ENCODE results near the gene SLX1A. TPM values are rescaled to one million over a fixed set of nuclear protein-coding genes. Genes with fewer than 3 reads are reported as not detected.

The SLX1A gene
- total and polyA plus RNA-seq, 10 of the 15 experiments (the other 5 are each of a cell fraction or from before 2014, with no cell fraction given), result 2.5 to 123 (median 28.9) TPM

GRCh38 chr16:30163538-30163937 is 30.1 kb upstream of the SLX1A start:
- H3K9ac ChIP-seq (ENCODE audit: control insufficient read depth, insufficient read depth, low read length), result no peak overlapping the region
- DNase-seq (ENCODE audit: low read depth, low spot score) (no peak), FAIRE-seq (no peak), ATAC-seq (no peak)
- in situ Hi-C loops (cut with MboI), result no loop called here
- SMC1A ChIA-PET (ENCODE audit: uncharacterized antibody, unreplicated experiment), result interaction anchor here (1.3 kb wide), 1 partner anchor 9 kb away, joined by 3 read pairs; no protein-coding TSS in a partner anchor
- H4K20me1 ChIP-seq (ENCODE audit: control insufficient read depth, insufficient read depth), result no peaks in the 10 kb centered on the region
- peaks cover 25% of the 10 kb centered on the region for H3K4me1 ChIP-seq (ENCODE audit: control insufficient read depth, insufficient read depth, low read length)
- RAD21 ChIA-PET (ENCODE audit: unreplicated experiment), result interaction anchor here (0.6 kb wide), 1 partner anchor 186 kb away, joined by 3 read pairs; no protein-coding TSS in a partner anchor
- no peaks in the 10 kb centered on the region for H3K36me3 ChIP-seq (ENCODE audit: control insufficient read depth in 2 of 2, insufficient read depth in 2 of 2, low read length in 1 of 2)
- no peak overlapping the region for H3K4me3 ChIP-seq
- TF ChIP-seq RELA (IDR thresholded peaks at IDR 0.05; ENCODE audit: borderline replicate concordance, partially characterized antibody), result no peak
- no peak for TF ChIP-seq TCF7 (IDR thresholded peaks at IDR 0.05; ENCODE audit: borderline replicate concordance)
- TF ChIP-seq TCF3 (IDR thresholded peaks at IDR 0.05; ENCODE audit: borderline replicate concordance, insufficient read depth, low read depth, low read length), result no peak
- no peak for TF ChIP-seq NBN (IDR thresholded peaks at IDR 0.05)
- intact Hi-C loops (cut with micrococcal nuclease; ENCODE audit: unreplicated experiment), result no loop called here
- H3K27me3 ChIP-seq (replicated peaks in 1 of 2; ENCODE audit: control insufficient read depth in 2 of 2, insufficient read depth in 2 of 2, low read length in 1 of 2), result no peaks in the 10 kb centered on the region
- BruUV-seq (replicated peaks), result no TSS peak
- no peak overlapping the region for H3K27ac ChIP-seq (ENCODE audit: control insufficient read depth, insufficient read depth)
- H3K4me2 ChIP-seq (ENCODE audit: control insufficient read depth, insufficient read depth), result no peak overlapping the region
- no peak overlapping the region for H2AFZ ChIP-seq (ENCODE audit: control insufficient read depth, low read depth, low read length)
- POLR2A ChIA-PET, result interaction anchor here (0.7 kb wide), 2 partner anchors 207 to 1240 kb away, joined by 4 to 6 read pairs; partner anchors contain the start of gene TBC1D10B
- CTCF ChIA-PET, result no interaction called here
- no peaks in the 10 kb centered on the region for H3K79me2 ChIP-seq (ENCODE audit: control insufficient read depth, insufficient read depth, low read length)
- WGBS (ENCODE audit: insufficient coverage, insufficient replicate concordance, low lambda C conversion rate, missing lambda C conversion rate), result 81% methylated on average over 3 of the region's 3 CpGs
- peaks cover 2% of the 10 kb centered on the region; the same call in 1 of the 3 replicates for H3K9me3 ChIP-seq (replicated peaks; ENCODE audit: control insufficient read depth, insufficient read depth, low read length)

- RAD21 ChIA-PET (ENCODE audit: unreplicated experiment), result no interaction called here
- Histone ChIP-seq H3K27me3 (replicated peaks in 1 of 2; ENCODE audit: control insufficient read depth in 2 of 2, insufficient read depth in 2 of 2, low read length in 1 of 2) (no peaks in the 10 kb centered on the region), H3K4me3 (no peak overlapping the region), H3K27ac (ENCODE audit: control insufficient read depth, insufficient read depth) (no peak overlapping the region; the same call in 1 of the 2 replicates), H2AFZ (ENCODE audit: control insufficient read depth, low read depth, low read length) (no peak overlapping the region), H3K79me2 (ENCODE audit: control insufficient read depth, insufficient read depth, low read length) (no peaks in the 10 kb centered on the region), H3K36me3 (ENCODE audit: control insufficient read depth in 2 of 2, insufficient read depth in 2 of 2, low read length in 1 of 2) (no peaks in the 10 kb centered on the region), H3K4me2 (ENCODE audit: control insufficient read depth, insufficient read depth) (peak overlapping the region; percentile 81), H3K9me3 (replicated peaks; ENCODE audit: control insufficient read depth, insufficient read depth, low read length) (peaks cover 2% of the 10 kb centered on the region; the same call in 1 of the 3 replicates), H4K20me1 (ENCODE audit: control insufficient read depth, insufficient read depth) (no peaks in the 10 kb centered on the region), H3K9ac (ENCODE audit: control insufficient read depth, insufficient read depth, low read length) (no peak overlapping the region), H3K4me1 (ENCODE audit: control insufficient read depth, insufficient read depth, low read length) (peaks cover 25% of the 10 kb centered on the region)
- in situ Hi-C loops (cut with MboI) (no loop called here), intact Hi-C loops (cut with micrococcal nuclease; ENCODE audit: unreplicated experiment) (no loop called here)
- BruUV-seq (replicated peaks), result no TSS peak
- ATAC-seq, result peak; percentile 99
- peak; percentile 73 for DNase-seq (ENCODE audit: low read depth, low spot score)
- 61% methylated on average over 11 of the region's 11 CpGs for WGBS (ENCODE audit: insufficient coverage, insufficient replicate concordance, low lambda C conversion rate, missing lambda C conversion rate)
- POLR2A ChIA-PET, result no interaction called here
- CTCF ChIA-PET, result no interaction called here
- peak; percentile 90 for FAIRE-seq
- SMC1A ChIA-PET (ENCODE audit: uncharacterized antibody, unreplicated experiment), result no interaction called here
- TF ChIP-seq CTCF (IDR thresholded peaks at IDR 0.05 in 2 of 3, conservative IDR thresholded peaks at IDR 0.05 in 1 of 3; ENCODE audit: control insufficient read depth in 2 of 3, extremely low read depth in 1 of 3, insufficient read depth in 1 of 3, low read depth in 3 of 3, low read length in 3 of 3) (no peak), RELB (IDR thresholded peaks at IDR 0.05; ENCODE audit: low read depth) (peak; percentile 95), ZNF207 (IDR thresholded peaks at IDR 0.05; ENCODE audit: borderline replicate concordance) (peak; percentile 23; the same call in 1 of the 2 replicates), POLR2AphosphoS2 (IDR thresholded peaks at IDR 0.05; ENCODE audit: low read depth, low read length) (no peak), IRF4 (IDR thresholded peaks at IDR 0.05; ENCODE audit: low read depth, low read length) (peak; percentile 75; the same call in 1 of the 2 replicates), MTA2 (IDR thresholded peaks at IDR 0.05; ENCODE audit: low read depth) (peak; percentile 83), MTA3 (IDR thresholded peaks at IDR 0.05; ENCODE audit: borderline replicate concordance, low read length) (no peak), ASH2L (IDR thresholded peaks at IDR 0.05; ENCODE audit: borderline replicate concordance, low read depth) (no peak), BHLHE40 (IDR thresholded peaks at IDR 0.05; ENCODE audit: borderline replicate concordance in 1 of 2, low read depth in 2 of 2, low read length in 1 of 2) (peak; percentile 79 to 82)
These were observed 27.3 kb upstream of the SLX1A start for GRCh38 chr16:30166202-30166902.

All from GM12878 (cell line).